GM12891 (cell line): ENCODE data around the gene PSMB7.

Experiments
- DNase-seq: peaks from one replicate; pipeline ENCODE4 v3.0.0; 2011; ENCODE audit warnings: low spot score; ENCODE audit not compliant: insufficient read length
- FAIRE-seq: peaks from 2 replicates; lab custom pipeline; 2011; peaks lifted over from hg19 to GRCh38; lab: Jason Lieb, UNC
- PAX5 ChIP-seq: IDR thresholded peaks from 2 replicates; pipeline ENCODE4 v1.6.1; 2011; ENCODE audit warnings: low read length, moderate library complexity, mild to moderate bottlenecking; ENCODE audit not compliant: insufficient read depth, severe bottlenecking
- POLR2A ChIP-seq: IDR thresholded peaks from 2 replicates; pipeline ENCODE4 v1.6.1; 2011; ENCODE audit warnings: low read depth, low read length, control low read depth
- POLR2AphosphoS5 ChIP-seq: IDR thresholded peaks from 2 replicates; pipeline ENCODE4 v1.6.1; 2011; ENCODE audit warnings: low read depth, low read length, control low read depth
- POU2F2 ChIP-seq: IDR thresholded peaks from 2 replicates; pipeline ENCODE4 v1.6.1; 2011; ENCODE audit warnings: low read depth, mild to moderate bottlenecking, control low read depth, low read length, moderate library complexity
- SPI1 ChIP-seq: IDR thresholded peaks from 2 replicates; pipeline ENCODE4 v1.6.1; 2011; ENCODE audit warnings: low read depth, low read length, control low read depth
- TAF1 ChIP-seq: IDR thresholded peaks from 2 replicates; pipeline ENCODE4 v1.6.1; 2011; ENCODE audit warnings: low read depth, low read length, control low read depth

Gene PSMB7

DNA sequence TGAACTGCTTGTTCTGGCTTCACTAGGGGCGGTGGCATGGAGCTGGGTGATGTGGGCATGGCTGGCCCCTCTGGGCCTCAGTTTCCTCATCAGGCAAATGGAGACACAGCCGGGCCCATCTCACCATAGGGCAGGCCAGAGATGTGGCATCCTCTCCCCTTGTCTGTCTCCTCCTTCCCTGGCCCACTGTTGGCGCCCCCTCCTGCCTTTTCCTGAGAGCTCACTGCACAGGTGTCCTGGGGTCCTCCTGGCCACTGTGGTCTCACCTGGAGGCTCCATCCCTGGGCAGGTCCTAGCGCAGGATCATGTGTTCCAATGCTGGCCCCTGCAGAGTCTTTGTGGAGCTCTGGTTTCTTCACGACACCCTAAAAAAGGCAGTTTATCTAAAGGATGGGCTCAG is 104.0 kb downstream of the PSMB7 start:
- FAIRE-seq (no peak), DNase-seq (no peak)
- TF ChIP-seq POU2F2 (no peak), SPI1 (no peak), TAF1 (no peak), POLR2A (no peak), POLR2AphosphoS5 (no peak), PAX5 (no peak)

DNA sequence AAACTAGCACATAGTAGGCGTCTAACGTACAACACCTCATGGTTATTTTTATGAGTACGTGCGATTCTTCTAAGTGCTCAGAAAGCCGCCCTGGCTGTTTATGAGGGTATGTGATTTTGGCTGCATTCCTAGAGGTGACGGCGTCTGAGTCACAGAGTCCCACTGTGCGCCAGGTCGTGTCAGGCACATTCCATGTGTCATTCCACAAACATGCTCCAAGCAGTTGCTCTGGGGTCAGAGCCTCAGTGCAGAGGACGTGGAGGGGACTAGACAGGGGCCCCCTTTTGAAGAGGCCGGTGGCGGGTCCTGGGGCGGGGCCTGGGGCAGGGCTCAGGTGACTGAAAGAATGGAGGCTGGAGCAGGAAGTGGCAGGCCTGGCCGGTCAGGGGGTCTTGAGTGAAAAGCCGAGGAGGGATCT is 105.6 kb downstream of the PSMB7 start:
- TF ChIP-seq PAX5 (no peak), POLR2AphosphoS5 (no peak), TAF1 (no peak), POLR2A (no peak), SPI1 (no peak), POU2F2 (no peak)
- no peak for FAIRE-seq
- DNase-seq, result no peak

DNA sequence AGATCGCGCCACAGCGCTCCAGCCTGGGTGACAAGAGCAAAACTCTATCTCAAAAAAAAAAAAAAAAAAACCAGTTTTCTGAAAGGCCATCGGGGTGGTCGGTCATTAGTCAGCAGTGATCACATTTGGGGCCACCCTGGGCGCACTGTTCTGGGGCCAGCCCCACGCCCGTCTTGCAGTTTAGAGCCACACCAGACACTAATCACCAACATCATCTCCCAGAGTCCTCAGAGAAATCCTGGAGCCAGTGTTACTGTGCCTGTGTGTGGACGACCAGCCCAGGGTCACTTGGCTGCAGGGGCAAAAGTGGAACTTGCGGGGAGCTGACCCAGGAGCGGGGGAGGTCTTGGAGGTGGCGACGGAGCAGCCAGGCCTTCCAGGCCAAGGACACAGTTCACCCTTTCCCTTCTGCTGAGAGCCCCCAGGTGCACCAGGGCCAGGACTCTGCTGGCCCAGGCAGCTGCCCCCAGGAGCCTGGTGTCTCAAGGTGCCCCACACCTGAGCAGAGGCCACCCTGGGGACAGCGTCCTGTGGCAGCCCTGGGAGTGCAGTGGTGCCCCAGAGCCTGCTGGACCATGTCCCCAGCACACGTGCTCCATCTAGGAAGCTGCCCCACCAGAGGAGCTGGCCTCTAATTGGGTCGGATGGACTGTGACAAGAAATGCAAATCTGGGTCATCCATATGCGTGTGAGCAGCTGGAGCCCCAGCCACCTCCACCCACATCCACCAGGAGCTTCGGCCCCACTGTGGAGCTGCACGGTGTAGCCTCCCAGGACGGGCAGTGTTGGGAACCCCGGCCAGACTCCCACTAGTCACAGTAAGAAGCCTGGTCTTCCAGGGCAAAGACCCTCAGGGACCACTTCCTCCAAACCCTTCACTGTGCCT is 106.4 kb downstream of the PSMB7 start:
- FAIRE-seq, result no peak
- TF ChIP-seq PAX5, result no peak
- no peak for TF ChIP-seq SPI1
- TF ChIP-seq POU2F2, result no peak
- TF ChIP-seq POLR2AphosphoS5, result no peak
- no peak for TF ChIP-seq TAF1
- no peak for TF ChIP-seq POLR2A
- DNase-seq, result no peak

DNA sequence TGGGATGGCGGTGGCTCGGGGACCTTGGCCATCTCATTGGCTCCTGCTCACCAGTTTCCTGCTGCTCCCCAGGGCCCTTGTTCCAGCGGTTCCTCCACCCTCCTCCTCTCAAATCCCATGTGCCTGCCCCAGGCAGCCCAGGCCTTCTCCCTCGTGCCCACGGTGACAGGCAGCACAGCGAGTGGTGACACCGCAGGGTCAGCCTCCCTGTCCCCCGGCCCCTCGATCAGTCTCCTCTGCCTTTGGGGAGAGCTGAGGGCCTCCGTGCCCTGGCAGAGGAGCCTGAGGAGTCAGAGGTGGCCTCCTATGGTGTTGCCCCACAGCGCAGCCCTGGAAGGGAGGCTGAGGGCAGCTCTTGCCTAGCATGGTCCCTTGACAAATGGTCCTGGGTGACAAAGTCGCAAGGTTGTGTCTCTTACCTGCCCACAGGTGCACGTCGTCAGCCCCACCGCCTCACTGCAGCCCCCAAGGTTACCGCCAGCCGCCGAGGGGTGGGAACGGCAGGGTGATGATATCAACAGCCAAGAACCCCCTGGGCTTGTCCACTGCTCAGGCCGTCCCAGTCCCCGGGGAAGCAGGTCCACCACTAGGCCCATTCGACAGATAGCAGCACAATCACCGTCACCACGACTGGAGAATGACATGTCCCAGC is 107.7 kb downstream of the PSMB7 start:
- DNase-seq, result no peak
- TF ChIP-seq POU2F2 (no peak), TAF1 (no peak), SPI1 (no peak), PAX5 (no peak), POLR2A (no peak), POLR2AphosphoS5 (no peak)
- no peak for FAIRE-seq

DNA sequence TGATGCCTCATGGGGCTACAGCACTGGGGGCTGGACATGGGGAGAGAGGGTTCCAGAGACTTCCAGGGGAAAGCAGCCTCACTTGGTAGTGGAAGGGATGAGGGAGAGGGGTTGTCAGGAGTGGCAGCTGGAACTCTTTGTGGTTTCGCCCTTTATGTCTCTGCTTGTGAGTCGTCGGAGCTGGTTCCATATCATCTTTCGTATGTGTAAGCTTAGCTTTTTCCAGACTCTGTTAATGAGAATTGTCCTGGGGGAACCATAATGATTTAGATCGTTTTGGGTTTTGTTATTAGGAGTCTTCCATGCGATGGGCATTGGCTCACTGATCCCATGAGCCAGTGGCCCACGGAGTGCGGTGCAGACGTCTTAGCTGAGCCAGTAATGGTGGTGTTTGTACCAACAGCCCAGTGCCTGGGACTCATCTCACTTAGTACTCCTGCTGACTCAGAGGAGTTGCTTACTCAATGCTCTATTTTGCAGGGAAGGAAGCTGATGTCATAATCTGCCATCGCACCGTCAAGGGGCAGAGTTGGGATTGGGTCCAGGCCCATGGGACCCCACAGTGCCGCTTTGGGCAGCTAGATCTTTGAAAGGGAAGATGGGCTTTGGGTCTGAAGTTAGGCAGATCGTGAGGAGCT is 109.0 kb downstream of the PSMB7 start:
- DNase-seq (no peak), FAIRE-seq (no peak)
- no peak for TF ChIP-seq SPI1
- no peak for TF ChIP-seq TAF1
- no peak for TF ChIP-seq POLR2A
- TF ChIP-seq POLR2AphosphoS5, result no peak
- TF ChIP-seq PAX5, result no peak
- TF ChIP-seq POU2F2, result no peak

DNA sequence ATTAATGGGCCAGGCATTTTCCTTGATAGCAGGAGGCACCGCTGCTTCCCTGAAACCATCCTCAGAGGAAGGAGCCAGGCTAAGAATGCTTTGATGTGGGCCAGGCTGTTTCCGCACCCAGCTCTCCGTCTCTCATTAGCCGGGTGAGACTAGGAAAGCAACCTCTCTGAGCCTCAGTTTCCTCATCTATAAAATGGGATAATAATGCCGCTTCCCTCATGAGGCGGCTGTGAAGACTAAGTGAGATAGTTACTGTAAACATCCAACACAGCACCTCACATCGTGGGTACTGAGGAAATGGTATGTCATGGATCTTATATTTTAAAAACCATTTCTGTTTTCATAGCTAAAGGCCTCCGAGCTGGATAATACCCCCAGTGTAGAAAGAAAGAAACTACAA is 111.0 kb downstream of the PSMB7 start:
- FAIRE-seq, result no peak
- TF ChIP-seq POU2F2 (no peak), TAF1 (no peak), PAX5 (no peak), SPI1 (no peak), POLR2AphosphoS5 (no peak)
- no peak for DNase-seq

DNA sequence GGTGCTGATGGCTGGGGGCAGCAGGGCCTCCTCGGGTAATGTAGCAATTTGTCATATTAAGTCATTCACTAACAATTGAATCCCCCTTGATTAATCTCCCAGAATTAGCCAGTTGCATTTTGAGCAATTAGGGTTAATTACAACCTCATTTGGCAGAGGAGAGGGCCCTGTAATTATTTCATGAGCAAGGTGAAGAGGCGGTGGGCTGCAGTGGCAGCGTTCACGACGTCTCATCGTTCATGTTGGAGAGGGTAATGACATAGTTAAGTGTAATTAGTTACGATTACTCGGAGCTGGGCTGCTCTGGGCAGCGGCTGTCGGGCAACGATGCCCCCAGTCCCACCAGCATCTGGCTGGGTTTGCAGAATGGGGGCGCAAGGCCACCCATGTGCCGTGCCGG is 111.5 kb downstream of the PSMB7 start:
- DNase-seq (no peak), FAIRE-seq (no peak)
- TF ChIP-seq POLR2AphosphoS5 (no peak), TAF1 (no peak), PAX5 (no peak), POU2F2 (no peak), POLR2A (no peak), SPI1 (no peak)
